D721Med (cell line): ENCODE measurements around the gene GSTM1.
"Not testable (repeated sequence)": the region's sequence is repeated elsewhere in the genome, so short reads cannot be mapped to it uniquely, and the experiment has no call there.

Source experiments
- DNase-seq: peaks from one replicate; pipeline ENCODE4 v3.0.0; 2011; ENCODE audit warnings: low spot score; ENCODE audit not compliant: insufficient read length
- FAIRE-seq: peaks from 2 replicates; lab custom pipeline; 2011; peaks lifted over from hg19 to GRCh38; lab: Jason Lieb, UNC
- CTCF ChIP-seq: IDR thresholded peaks from 2 replicates; pipeline ENCODE4 v1.5.1; 2012; ENCODE audit warnings: mild to moderate bottlenecking, control low read depth; ENCODE audit not compliant: insufficient read depth; ENCODE audit errors: missing control alignments

The GSTM1 gene

GRCh38 chr1:109704173-109704572 is 16.6 kb downstream of the GSTM1 start:
- TF ChIP-seq CTCF: no peak
- no peak for DNase-seq
- FAIRE-seq: no peak

GRCh38 chr1:109705411-109705810 is 17.8 kb downstream of the GSTM1 start:
- FAIRE-seq: no peak
- no peak for TF ChIP-seq CTCF
- DNase-seq: no peak

- FAIRE-seq, DNase-seq: not testable (repeated sequence)
Observed at GRCh38 chr1:109708949-109709348, 21.3 kb downstream of the GSTM1 start.

GRCh38 chr1:109709822-109710221 is 22.2 kb downstream of the GSTM1 start:
- not testable (repeated sequence) for DNase-seq, FAIRE-seq

GRCh38 chr1:109711593-109712320 is 24.1 kb downstream of the GSTM1 start, which contains the start of gene GSTM5:
GSTM5 (plus strand) TSS chr1:109712251; CDS start chr1:109712313, 62 bp downstream.
- DNase-seq, FAIRE-seq: not testable (repeated sequence)

- no peak for DNase-seq
- no peak for FAIRE-seq
- no peak for TF ChIP-seq CTCF
Observed at GRCh38 chr1:109712321-109712864, 24.8 kb downstream of the GSTM1 start.

- no peak for FAIRE-seq
- DNase-seq: no peak
- no peak for TF ChIP-seq CTCF
Observed at GRCh38 chr1:109713636-109714035, 26.0 kb downstream of the GSTM1 start.

- DNase-seq: no peak
- no peak for FAIRE-seq
- TF ChIP-seq CTCF: no peak
Observed at GRCh38 chr1:109714661-109715372, 27.2 kb downstream of the GSTM1 start.
